Measurements from ENCODE around the gene PLCXD1. TPM values are rescaled to one million over a fixed set of nuclear protein-coding genes. Genes with fewer than 3 reads are reported as not detected.

PLCXD1 gene
- total and polyA plus RNA-seq, 9 of the 15 experiments (the other 6 are each of a cell fraction or from before 2014, with no cell fraction given): 6.0 to 60.2 (median 39.5) TPM

GRCh38 chrX:318739-319578 lies 37.8 kb downstream of the PLCXD1 start, which contains the start of gene GTPBP6 (continued):
- TF ChIP-seq, protein P1, sequence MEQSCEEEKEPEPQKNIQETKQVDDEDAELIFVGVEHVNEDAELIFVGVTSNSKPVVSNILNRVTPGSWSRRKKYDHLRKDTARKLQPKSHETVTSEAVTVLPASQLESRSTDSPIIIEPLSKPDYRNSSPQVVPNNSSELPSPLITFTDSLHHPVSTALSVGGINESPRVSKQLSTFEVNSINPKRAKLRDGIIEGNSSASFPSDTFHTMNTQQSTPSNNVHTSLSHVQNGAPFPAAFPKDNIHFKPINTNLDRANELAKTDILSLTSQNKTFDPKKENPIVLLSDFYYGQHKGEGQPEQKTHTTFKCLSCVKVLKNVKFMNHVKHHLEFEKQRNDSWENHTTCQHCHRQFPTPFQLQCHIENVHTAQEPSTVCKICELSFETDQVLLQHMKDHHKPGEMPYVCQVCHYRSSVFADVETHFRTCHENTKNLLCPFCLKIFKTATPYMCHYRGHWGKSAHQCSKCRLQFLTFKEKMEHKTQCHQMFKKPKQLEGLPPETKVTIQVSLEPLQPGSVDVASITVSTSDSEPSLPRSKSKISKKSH (CRISPR knock-in tag; IDR thresholded peaks at IDR 0.05): no peak
- TF ChIP-seq ZFP91 (CRISPR knock-in tag; IDR thresholded peaks at IDR 0.05) (no peak), KLF10 (CRISPR knock-in tag; IDR thresholded peaks at IDR 0.05) (no peak), TARDBP (IDR thresholded peaks at IDR 0.05) (no peak), SMARCA4 (IDR thresholded peaks at IDR 0.05) (no peak), FOXA3 (CRISPR knock-in tag; conservative IDR thresholded peaks at IDR 0.05 in 1 of 2, IDR thresholded peaks at IDR 0.05 in 1 of 2) (no peak), RUNX1 (IDR thresholded peaks at IDR 0.05; ENCODE audit: low read depth) (no peak), ETV6 (IDR thresholded peaks at IDR 0.05; ENCODE audit: borderline replicate concordance in 1 of 2, low read depth in 2 of 2, low read length in 1 of 2) (no peak), ETV6 (CRISPR knock-in tag; IDR thresholded peaks at IDR 0.05; ENCODE audit: borderline replicate concordance) (no peak), EWSR1 (IDR thresholded peaks at IDR 0.05; ENCODE audit: borderline replicate concordance, low read depth, partially characterized antibody) (no peak), NCOR1 (IDR thresholded peaks at IDR 0.05) (no peak), ZNF197 (CRISPR knock-in tag; IDR thresholded peaks at IDR 0.05; ENCODE audit: low read depth) (no peak), SAFB2 (IDR thresholded peaks at IDR 0.05; ENCODE audit: borderline replicate concordance, low read depth, low read length, severe bottlenecking) (no peak), RFX7 (CRISPR knock-in tag; IDR thresholded peaks at IDR 0.05) (no peak), XRCC3 (IDR thresholded peaks at IDR 0.05) (no peak), MYBL2 (IDR thresholded peaks at IDR 0.05; ENCODE audit: low read depth) (no peak), MYBL2 (CRISPR knock-in tag; IDR thresholded peaks at IDR 0.05; ENCODE audit: borderline replicate concordance) (no peak), STAT6 (CRISPR knock-in tag; IDR thresholded peaks at IDR 0.05) (no peak), ILK (tag; IDR thresholded peaks at IDR 0.05; ENCODE audit: borderline replicate concordance, low read depth) (no peak), ZKSCAN3 (CRISPR knock-in tag; IDR thresholded peaks at IDR 0.05) (no peak), PHF20 (IDR thresholded peaks at IDR 0.05; ENCODE audit: partially characterized antibody) (no peak), TBL1XR1 (IDR thresholded peaks at IDR 0.05; ENCODE audit: low read length in 2 of 2) (no peak), ZNF644 (tag; IDR thresholded peaks at IDR 0.05; ENCODE audit: low read depth) (no peak), MCM2 (IDR thresholded peaks at IDR 0.05; ENCODE audit: low read depth) (no peak)
